Activated naive CD4-positive, alpha-beta T cell treated with anti-CD3 and anti-CD28 coated beads for 36 hours (primary cell): ENCODE results near the gene BLOC1S4. TPM values are rescaled to one million over a fixed set of nuclear protein-coding genes. Genes with fewer than 3 reads are reported as not detected.
"Not testable (repeated sequence)": the region's sequence is repeated elsewhere in the genome, so short reads cannot be mapped to it uniquely, and the experiment has no call there.

ENCODE experiments used
- CTCF ChIA-PET: fragments of 350-600 bp; sonication (Branson Sonifier 250); formaldehyde crosslinking; loops from one replicate; lab custom pipeline; 2021; ENCODE audit warnings: antibody characterized with exemption; lab: Charles Lee
- DNase-seq: peaks from one replicate; pipeline ENCODE4 v3.0.0-alpha.2; 2020
- H3K27ac Mint-ChIP-seq: one replicate; pipeline ENCODE4 v1.8.0; 2021; ENCODE audit warnings: mild to moderate bottlenecking, mixed read lengths
- H3K27me3 Mint-ChIP-seq: one replicate; pipeline ENCODE4 v1.8.0; 2021; ENCODE audit warnings: low read depth, mixed read lengths
- H3K36me3 Mint-ChIP-seq: one replicate; pipeline ENCODE4 v1.8.0; 2021; ENCODE audit warnings: low read depth, mixed read lengths
- H3K4me1 Mint-ChIP-seq: one replicate; pipeline ENCODE4 v1.8.0; 2021; ENCODE audit warnings: low read depth, mixed read lengths
- H3K4me3 Mint-ChIP-seq: one replicate; pipeline ENCODE4 v1.8.0; 2021; ENCODE audit warnings: mild to moderate bottlenecking, moderate library complexity, mixed read lengths
- H3K9me3 Mint-ChIP-seq: one replicate; pipeline ENCODE4 v1.8.0; 2021; ENCODE audit warnings: mixed read lengths
- intact Hi-C: fragments of 100-400 bp; cut with micrococcal nuclease; formaldehyde crosslinking; loops from one replicate; pipeline ENCODE4 v1.15.1; 2023
- total RNA-seq, 2 experiments: library from RNA; stranded (reverse); gene quantifications; one replicate each; pipeline ENCODE4 v1.2.3, GENCODE V29; 2021

Gene BLOC1S4, protein sequence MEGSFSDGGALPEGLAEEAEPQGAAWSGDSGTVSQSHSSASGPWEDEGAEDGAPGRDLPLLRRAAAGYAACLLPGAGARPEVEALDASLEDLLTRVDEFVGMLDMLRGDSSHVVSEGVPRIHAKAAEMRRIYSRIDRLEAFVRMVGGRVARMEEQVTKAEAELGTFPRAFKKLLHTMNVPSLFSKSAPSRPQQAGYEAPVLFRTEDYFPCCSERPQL
- 10 to 100 TPM; 11.0 to 11.8 TPM for total RNA-seq

DNA sequence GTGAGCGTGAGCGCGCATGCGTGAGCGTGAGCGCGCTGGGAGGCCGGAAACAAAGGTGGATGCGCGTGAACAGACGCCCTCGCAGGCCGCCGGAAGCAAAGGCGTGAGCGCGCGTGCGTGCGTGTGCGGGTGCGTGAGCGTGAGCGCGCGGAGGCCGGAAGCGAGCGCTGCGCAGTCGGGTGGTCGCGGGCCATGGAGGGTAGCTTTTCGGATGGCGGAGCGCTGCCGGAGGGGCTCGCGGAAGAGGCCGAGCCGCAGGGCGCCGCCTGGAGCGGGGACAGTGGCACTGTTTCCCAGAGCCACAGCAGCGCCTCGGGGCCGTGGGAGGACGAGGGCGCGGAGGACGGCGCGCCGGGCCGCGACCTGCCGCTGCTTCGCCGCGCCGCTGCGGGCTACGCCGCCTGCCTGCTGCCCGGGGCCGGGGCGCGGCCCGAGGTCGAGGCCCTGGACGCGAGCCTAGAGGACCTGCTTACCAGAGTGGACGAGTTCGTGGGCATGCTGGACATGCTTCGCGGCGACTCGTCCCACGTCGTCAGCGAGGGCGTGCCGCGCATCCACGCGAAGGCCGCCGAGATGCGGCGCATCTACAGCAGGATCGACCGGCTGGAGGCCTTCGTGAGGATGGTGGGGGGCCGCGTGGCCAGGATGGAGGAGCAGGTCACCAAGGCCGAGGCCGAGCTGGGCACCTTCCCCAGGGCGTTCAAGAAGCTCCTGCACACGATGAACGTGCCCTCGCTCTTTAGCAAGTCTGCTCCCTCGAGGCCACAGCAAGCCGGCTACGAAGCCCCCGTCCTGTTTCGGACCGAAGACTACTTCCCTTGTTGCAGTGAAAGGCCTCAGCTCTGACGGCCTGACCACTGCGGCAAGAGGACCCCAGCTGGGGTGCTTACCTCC, at the start of gene BLOC1S4:
BLOC1S4 (plus strand) TSS at position 157 of the 894 bp plus-strand sequence; CDS start at position 193, 36 bp downstream.
- Mint-ChIP-seq H3K36me3 (peaks cover 2% of the 10 kb centered on the region), H3K4me3 (peak within 1 kb of the TSS; percentile 96), H3K9me3 (no peaks in the 10 kb centered on the region), H3K27ac (peak within 1 kb of the TSS; percentile 95), H3K4me1 (peaks cover 26% of the 10 kb centered on the region), H3K27me3 (no peaks in the 10 kb centered on the region)
- CTCF ChIA-PET = interaction anchor here (0.5 to 7.0 kb wide), 11 partner anchors 8 to 357 kb away, joined by 3 to 179 read pairs (median 7); partner anchors contain the start of gene TADA2B
- DNase-seq = peak; percentile 88
- intact Hi-C loops = loop anchor here (1.0 to 5.0 kb wide), 7 partner anchors 42 to 352 kb away; partner anchors contain the start of genes GRPEL1, MRFAP1 and TADA2B

GRCh38 chr4:6668391-6668790, 47.6 kb upstream of the BLOC1S4 start:
- no peak overlapping the region for H3K4me3 Mint-ChIP-seq
- H3K36me3 Mint-ChIP-seq = no peaks in the 10 kb centered on the region
- H3K27me3 Mint-ChIP-seq = no peaks in the 10 kb centered on the region
- H3K4me1 Mint-ChIP-seq = peaks cover 7% of the 10 kb centered on the region
- no peak overlapping the region for H3K27ac Mint-ChIP-seq
- H3K9me3 Mint-ChIP-seq = no peaks in the 10 kb centered on the region
- DNase-seq = no peak
- CTCF ChIA-PET = interaction anchor here (0.7 to 0.8 kb wide), 2 partner anchors 14 to 1196 kb away, joined by 3 to 6 read pairs; no protein-coding TSS in a partner anchor
- intact Hi-C loops = no loop called here

GRCh38 chr4:6671648-6672047, 44.3 kb upstream of the BLOC1S4 start:
- H3K27me3 Mint-ChIP-seq = no peaks in the 10 kb centered on the region
- H3K27ac Mint-ChIP-seq = no peak overlapping the region
- CTCF ChIA-PET = interaction anchor here (0.9 to 3.9 kb wide), 2 partner anchors 9 to 28 kb away, joined by 3 to 27 read pairs; no protein-coding TSS in a partner anchor

GRCh38 chr4:6672131-6672530, 43.8 kb upstream of the BLOC1S4 start:
- intact Hi-C loops = no loop called here
- Mint-ChIP-seq H3K36me3 (peaks cover 28% of the 10 kb centered on the region), H3K4me3 (no peak overlapping the region), H3K27ac (no peak overlapping the region), H3K4me1 (peaks cover 30% of the 10 kb centered on the region), H3K9me3 (no peaks in the 10 kb centered on the region), H3K27me3 (no peaks in the 10 kb centered on the region)
- CTCF ChIA-PET = interaction anchor here (0.9 to 3.9 kb wide), 2 partner anchors 9 to 29 kb away, joined by 3 to 27 read pairs; no protein-coding TSS in a partner anchor
- DNase-seq = no peak

More at GRCh38 chr4:6671648-6672047, 44.3 kb upstream of the BLOC1S4 start:
- Mint-ChIP-seq H3K36me3 (peaks cover 23% of the 10 kb centered on the region), H3K9me3 (no peaks in the 10 kb centered on the region), H3K4me3 (no peak overlapping the region), H3K4me1 (peaks cover 25% of the 10 kb centered on the region)
- intact Hi-C loops = no loop called here
- no peak for DNase-seq

GRCh38 chr4:6672541-6673190, 43.3 kb upstream of the BLOC1S4 start:
- Mint-ChIP-seq H3K4me1 (peaks cover 35% of the 10 kb centered on the region), H3K27ac (peak overlapping the region; percentile 98), H3K36me3 (peaks cover 33% of the 10 kb centered on the region), H3K4me3 (peak overlapping the region; percentile 96)
- intact Hi-C loops = loop anchor here (1.0 kb wide), 2 partner anchors 32 to 110 kb away; partner anchors contain the start of genes KIAA0232 and MRFAP1
- DNase-seq, H3K27me3 Mint-ChIP-seq, H3K9me3 Mint-ChIP-seq: not testable (repeated sequence)
- CTCF ChIA-PET = interaction anchor here (1.5 to 6.8 kb wide), 4 partner anchors 10 to 45 kb away, joined by 7 to 96 read pairs (median 19); partner anchors contain the start of gene MRFAP1L1

DNA sequence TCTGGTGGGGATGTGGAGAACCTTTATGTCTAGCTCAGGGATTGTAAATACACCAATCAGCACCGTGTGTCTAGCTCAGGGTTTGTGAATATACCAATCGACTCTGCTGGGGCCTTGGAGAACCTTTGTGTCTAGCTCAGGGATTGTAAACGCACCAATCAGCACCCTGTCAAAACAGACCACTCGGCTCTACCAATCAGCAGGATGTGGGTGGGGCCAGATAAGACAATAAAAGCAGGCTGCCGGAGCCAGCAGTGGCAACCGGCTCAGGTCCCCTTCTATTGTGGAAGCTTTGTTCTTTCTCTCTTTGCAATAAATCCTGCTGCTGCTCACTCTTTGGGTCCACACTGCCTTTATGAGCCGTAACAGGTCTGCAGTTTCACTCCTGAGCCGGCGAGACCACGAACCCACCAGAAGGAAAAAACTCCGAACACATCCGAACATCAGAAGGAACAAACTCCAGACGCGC, 42.7 kb upstream of the BLOC1S4 start:
- DNase-seq = peak; percentile 72
- CTCF ChIA-PET = interaction anchor here (0.6 to 6.8 kb wide), 5 partner anchors 10 to 275 kb away, joined by 3 to 96 read pairs (median 11); partner anchors contain the start of gene MRFAP1L1
- intact Hi-C loops = loop anchor here (1.0 kb wide), 2 partner anchors 33 to 109 kb away; partner anchors contain the start of genes KIAA0232 and MRFAP1
- H3K4me3 Mint-ChIP-seq = peak overlapping the region; percentile 96
- not testable (repeated sequence) for H3K9me3 Mint-ChIP-seq, H3K27me3 Mint-ChIP-seq
- H3K27ac Mint-ChIP-seq = peak overlapping the region; percentile 98
- H3K36me3 Mint-ChIP-seq = peaks cover 36% of the 10 kb centered on the region
- H3K4me1 Mint-ChIP-seq = peaks cover 38% of the 10 kb centered on the region

DNA sequence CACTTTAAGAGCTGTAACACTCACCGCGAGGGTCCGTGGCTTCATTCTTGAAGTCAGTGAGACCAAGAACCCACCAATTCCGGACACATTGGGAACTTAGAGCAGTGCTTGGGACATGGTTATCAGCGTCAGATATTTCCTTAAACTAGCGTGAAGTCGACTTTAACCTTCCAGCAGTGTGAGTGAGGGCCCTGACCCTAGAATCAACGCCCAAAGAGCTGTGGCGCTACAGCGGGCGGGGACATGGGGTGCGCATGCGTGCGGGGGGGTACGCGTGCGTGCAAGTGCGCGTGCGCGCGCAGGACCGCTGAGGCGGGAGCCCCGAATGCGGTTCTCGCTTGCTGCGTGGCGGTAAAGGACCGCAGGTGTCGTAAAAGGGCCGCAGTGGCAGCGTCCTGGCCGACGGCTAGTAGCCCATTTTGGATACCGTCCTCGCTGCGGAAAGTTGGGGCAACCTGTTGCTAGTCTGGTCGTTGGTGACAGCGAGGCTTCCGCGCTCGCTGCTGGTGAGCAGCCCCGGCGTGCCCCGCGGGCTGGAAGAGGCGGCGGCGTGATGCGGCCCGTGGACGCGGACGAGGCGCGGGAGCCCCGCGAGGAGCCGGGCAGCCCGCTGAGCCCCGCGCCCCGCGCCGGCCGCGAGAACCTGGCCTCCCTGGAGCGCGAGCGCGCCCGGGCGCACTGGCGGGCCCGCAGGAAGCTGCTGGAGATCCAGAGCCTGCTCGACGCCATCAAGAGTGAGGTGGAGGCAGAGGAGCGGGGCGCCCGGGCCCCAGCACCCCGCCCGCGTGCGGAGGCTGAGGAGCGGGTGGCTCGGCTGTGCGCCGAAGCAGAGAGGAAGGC, 42.1 kb upstream of the BLOC1S4 start:
- Mint-ChIP-seq H3K4me3 (peak overlapping the region; percentile 96), H3K27ac (peak overlapping the region; percentile 98), H3K27me3 (no peaks in the 10 kb centered on the region), H3K36me3 (peaks cover 42% of the 10 kb centered on the region), H3K9me3 (no peaks in the 10 kb centered on the region), H3K4me1 (peaks cover 45% of the 10 kb centered on the region)
- peak; percentile 96 for DNase-seq
- CTCF ChIA-PET = interaction anchor here (0.6 to 6.8 kb wide), 14 partner anchors 11 to 368 kb away, joined by 3 to 96 read pairs (median 10); partner anchors contain the start of genes BLOC1S4, MRFAP1L1 and S100P
- intact Hi-C loops = loop anchor here (1.0 kb wide), 12 partner anchors 15 to 394 kb away; partner anchors contain the start of genes BLOC1S4, GRPEL1, KIAA0232 and MAN2B2

DNA sequence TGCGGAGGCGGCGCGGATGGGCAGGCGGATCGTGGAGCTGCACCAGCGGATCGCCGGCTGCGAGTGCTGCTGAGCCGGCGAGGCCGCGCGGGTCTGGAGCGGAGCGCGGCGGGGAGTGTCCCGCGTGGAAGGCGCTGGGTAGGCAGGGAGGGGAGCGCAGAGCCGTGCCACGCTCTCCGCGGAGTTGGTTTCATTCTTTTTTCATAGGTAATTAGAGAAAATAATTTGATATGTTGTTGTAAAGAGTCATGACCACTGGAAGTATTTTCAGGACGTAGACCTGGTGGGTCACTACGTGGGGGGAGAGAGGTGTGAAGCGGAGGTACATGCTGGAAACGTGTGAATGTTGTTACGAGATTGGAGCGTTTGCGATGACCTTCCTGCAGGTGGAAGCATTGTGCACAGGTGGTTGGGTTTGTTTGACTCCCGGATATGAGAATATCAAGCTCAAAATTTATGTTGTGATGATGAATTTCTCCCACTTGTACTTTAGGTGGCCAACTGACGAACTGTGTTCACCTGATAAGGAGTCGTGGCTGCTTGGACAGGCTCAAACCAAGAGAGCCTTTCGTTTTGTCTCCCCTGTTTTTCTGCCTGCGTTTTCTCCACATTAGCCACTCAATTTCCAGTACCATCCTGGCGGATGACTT, 41.3 kb upstream of the BLOC1S4 start:
- H3K9me3 Mint-ChIP-seq = peaks cover 3% of the 10 kb centered on the region
- intact Hi-C loops = loop anchor here (1.0 kb wide), 10 partner anchors 15 to 394 kb away; partner anchors contain the start of genes BLOC1S4, GRPEL1, MAN2B2 and MRFAP1L1
- H3K4me3 Mint-ChIP-seq = peak overlapping the region; percentile 96
- H3K27me3 Mint-ChIP-seq = no peaks in the 10 kb centered on the region
- peak overlapping the region; percentile 97 for H3K27ac Mint-ChIP-seq
- H3K4me1 Mint-ChIP-seq = peaks cover 48% of the 10 kb centered on the region
- DNase-seq = peak; percentile 85
- CTCF ChIA-PET = interaction anchor here (0.7 to 6.8 kb wide), 17 partner anchors 10 to 368 kb away, joined by 3 to 96 read pairs (median 6); partner anchors contain the start of genes BLOC1S4, MRFAP1L1 and S100P
- H3K36me3 Mint-ChIP-seq = peaks cover 47% of the 10 kb centered on the region

DNA sequence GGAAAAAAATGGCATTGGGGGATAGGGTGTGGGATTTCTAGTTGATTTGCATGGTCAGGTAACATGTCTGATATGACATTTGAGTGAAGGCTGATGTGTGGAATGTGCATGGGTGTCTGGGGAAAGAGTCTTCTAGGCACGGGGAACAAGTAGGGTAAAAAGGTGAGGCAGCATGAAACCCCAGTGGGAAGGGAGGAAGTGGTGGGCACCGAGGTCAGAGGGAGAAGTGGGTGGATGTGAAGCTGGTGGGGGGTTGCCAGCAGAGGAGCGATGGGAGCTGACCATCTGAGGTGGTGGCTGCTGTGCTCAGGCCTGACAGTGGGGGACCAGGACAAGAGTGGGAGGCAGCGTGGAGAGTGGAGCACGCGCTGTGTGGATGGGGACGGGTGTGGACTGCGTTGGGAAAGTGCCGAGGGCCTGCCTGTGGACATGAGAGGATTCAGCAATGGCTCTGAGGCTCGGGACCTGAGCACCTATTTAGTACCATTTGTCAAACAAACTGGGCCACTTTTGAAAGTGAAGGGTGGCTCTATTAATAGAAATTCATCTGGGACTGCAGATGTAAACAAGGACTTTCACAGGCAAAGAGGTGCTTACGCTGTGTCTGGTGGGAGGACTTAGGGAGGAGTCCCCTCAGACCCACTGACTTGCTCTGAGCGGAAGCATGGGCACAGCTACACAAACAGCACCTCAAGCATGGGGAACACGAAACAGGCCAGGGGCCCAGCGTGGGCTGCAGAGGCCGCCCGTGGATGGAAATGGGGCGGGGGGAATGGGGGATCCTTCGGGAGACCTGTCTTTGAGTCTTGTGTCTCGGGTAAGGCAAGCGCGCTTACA, 39.0 kb upstream of the BLOC1S4 start:
- Mint-ChIP-seq H3K27me3 (no peaks in the 10 kb centered on the region), H3K27ac (peak overlapping the region; percentile 97), H3K9me3 (peaks cover 5% of the 10 kb centered on the region), H3K4me3 (peak overlapping the region; percentile 96), H3K36me3 (peaks cover 55% of the 10 kb centered on the region), H3K4me1 (peaks cover 48% of the 10 kb centered on the region)
- intact Hi-C loops = loop anchor here (1.0 kb wide), 1 partner anchor 9 kb away; no protein-coding TSS in a partner anchor
- CTCF ChIA-PET = interaction anchor here (0.9 to 6.8 kb wide), 5 partner anchors 8 to 40 kb away, joined by 4 to 96 read pairs (median 25); partner anchors contain the start of genes BLOC1S4, MRFAP1L1 and S100P
- DNase-seq = no peak
